ENCODE measurements around the gene CFP.
"Not testable (repeated sequence)": the region's sequence is repeated elsewhere in the genome, so short reads cannot be mapped to it uniquely, and the experiment has no call there.

CFP gene

DNA sequence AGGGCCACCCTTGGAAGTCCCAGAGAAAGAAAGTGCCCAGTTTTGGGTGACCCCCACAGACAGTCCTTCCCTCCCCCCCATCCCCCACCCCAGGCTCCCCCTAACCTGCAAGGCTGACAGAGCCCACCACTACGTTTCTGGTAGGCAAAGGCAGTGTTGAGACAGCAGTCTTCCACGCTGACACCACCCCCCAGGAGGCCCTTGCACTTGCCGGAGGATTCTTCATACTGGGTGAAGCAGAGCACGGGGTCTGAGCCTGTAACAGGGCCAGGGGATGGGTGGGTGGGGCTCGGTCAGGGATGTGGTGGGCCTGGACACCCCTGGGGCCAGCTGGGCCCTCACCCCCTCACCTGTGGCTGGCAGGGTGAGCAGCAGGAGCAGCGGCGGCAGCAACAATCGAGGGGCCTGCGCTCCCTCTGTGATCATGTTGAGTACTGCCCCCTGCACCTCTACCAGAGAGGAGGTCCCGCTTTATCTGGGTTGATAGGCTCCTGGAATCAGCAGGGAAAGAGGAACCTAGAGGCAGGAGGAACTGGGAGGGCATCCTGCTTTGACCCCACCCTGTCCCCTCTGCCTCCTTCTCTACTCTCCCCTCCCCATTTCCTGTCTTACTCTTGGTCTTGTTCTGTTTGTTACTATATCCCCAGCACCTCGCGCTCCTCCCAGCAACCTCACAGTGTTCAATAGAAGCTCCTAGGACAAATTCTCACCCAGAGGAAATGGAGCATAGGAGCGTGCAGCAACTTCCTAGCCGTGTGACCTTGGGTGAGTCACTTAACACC lies at the start of gene CFP:
TSS of gene CFP (minus strand) at position 512 of the 782 bp plus-strand sequence. CDS start at position 426, 86 bp downstream.
- no peak for DNase-seq (ENCODE audit: low read depth, low spot score)

DNA sequence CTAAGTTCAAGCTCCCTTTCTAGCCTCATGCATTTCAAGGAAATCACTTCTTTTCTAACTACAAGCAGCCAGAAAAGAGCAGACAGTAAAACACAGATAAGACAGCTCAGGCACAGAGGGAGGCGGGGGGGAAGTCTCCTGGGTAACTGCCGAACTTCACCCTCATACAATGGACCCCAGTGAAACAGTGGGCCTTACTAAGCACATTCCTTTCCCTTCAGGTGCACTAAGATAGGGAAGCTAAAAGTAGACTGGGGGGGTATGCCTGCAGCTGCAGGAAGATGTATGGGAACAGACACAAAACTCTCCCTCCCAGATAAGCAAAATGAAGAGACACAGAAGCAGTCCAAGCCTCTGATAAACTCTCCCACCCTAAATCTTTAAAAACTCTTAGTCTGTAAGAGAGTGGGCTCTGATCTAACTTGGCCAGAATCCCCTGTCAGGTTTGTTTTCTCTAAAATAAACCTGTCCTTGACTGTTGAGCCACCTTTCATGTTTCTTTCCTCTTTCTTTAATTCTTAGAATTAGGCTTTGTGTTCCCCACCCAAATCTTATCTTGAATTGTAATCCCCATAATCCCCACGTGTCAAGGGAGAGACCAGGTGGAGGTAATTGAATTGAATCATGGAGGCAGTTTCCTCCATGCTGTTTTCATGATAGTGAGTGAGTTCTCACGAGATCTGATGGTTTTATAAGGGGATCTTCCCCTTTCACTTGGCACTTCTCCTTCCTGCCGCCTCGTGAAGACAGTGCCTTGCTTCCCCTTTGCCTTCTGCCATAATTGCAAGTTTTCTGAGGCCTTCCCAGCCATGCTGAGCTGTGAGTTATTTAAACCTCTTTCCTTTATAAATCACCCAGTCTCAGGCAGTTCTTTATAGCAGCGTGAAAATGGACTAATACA lies 46.5 kb upstream of the CFP start:
- DNase-seq (ENCODE audit: low read depth, low spot score): not testable (repeated sequence)

DNA sequence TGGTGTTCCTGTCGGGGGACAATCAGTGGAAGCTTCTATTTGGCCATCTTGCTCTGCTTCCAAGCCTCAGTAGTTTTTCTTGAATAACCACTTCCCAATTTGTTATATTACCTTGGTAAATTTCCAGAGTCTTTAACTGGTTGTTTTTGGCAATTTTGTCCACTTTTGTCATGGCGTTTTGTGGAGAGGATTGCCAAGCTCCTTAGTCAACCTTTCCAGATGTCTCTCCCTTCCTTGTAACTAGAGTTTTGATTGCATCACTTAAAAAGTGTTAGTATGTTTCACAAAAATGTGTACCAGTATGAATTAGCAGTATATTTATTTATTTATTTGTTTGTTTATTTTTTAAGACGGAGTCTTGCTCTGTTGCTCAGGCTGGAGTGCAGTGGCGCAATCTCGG lies 45.0 kb upstream of the CFP start:
- no peak for DNase-seq (ENCODE audit: low read depth, low spot score)

DNA sequence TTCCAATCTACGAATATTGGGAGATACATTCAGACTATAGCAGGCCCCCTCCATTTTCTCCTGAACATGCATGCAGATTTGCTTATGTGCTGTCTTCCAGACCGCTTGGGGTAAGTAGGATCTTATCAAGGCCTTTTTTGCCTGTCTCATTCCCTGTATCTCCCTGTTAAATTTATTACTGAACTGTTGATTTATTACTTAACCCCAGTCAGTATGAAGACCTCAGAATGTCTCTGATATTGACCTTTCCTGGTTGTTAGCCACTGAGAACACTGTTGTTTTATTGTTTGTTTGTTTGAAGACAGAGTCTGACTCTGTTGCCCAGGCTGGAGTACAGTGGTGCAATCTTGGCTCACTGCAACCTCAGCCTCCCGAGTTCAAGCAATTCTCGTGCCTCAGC lies 36.1 kb upstream of the CFP start:
- not testable (repeated sequence) for DNase-seq (ENCODE audit: low read depth, low spot score)

DNA sequence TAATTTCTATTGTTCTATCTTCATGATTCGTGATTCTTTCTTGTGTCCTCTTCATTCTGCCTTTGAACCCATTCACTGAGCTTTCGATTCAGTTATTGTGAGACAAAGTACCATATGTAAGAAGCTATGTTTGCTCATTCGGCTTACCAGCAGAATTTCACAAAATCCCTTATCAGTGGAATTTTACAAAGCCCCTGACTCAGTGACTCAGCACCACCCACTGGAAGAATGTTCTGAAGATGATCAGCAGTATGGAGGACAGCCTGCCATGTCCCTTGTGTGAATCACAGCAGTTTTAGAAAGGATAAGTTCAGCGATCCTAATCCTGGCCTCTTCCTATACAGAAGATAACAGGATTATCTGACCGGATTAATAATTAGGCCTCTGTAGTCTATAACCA lies 35.0 kb upstream of the CFP start:
- no peak for DNase-seq (ENCODE audit: low read depth, low spot score)

DNA sequence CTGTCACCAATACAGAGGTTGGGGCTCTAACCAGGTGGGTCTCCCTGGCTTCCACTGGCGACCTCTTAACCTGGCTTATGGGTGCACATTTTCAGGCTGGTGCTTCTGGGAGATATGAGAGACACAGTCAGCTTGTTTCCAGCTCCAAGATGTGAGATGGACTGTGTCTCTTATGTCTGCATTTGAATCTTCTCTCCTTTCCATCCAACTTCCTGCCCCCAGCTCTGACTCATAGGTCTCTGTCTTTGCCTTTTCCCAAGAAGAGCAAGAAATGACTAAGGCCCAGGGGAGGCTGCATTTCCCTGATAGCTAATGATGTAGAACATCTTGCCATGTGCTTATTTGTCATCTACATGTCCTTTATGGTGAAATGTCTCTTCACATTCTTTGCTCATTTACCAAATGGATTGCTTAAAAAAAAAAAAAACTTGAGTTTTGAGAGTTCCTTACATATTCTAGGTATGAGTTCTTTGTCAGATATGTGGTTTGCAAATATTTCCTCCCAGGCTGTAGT lies 32.5 kb upstream of the CFP start:
- DNase-seq (ENCODE audit: low read depth, low spot score): no peak

- DNase-seq (ENCODE audit: low read depth, low spot score): no peak
Measured at GRCh38 chrX:47661539-47661938, 31.8 kb upstream of the CFP start.

GRCh38 chrX:47659421-47659726 lies 29.6 kb upstream of the CFP start:
- no peak for DNase-seq (ENCODE audit: low read depth, low spot score)

- DNase-seq (ENCODE audit: low read depth, low spot score): peak; percentile 75
Measured at GRCh38 chrX:47658684-47659420, 29.1 kb upstream of the CFP start, which contains the start of gene UXT. Gene UXT (minus strand): TSS chrX:47659180. CDS start chrX:47658927, 253 bp downstream.

DNA sequence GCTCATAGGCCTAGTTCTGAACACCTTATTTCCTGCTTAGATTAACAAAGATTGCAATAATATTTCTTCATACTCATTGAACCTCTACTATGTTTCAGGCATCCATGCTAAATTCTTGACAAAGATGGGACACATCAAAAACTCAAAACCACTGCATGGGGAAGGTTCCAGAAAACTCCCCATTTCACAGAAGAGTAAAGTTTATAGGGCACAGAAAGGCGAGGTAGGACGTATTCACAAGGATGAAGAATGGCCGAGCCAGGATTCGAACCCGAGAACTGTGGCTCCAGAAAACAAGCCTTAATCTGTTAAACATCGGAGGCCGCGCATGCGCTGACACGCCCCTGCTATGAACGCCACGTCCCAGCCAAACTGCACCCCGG lies 28.6 kb upstream of the CFP start:
- no peak for DNase-seq (ENCODE audit: low read depth, low spot score)

- no peak for DNase-seq (ENCODE audit: low read depth, low spot score)
Measured at GRCh38 chrX:47651043-47651905, 21.5 kb upstream of the CFP start.

GRCh38 chrX:47650164-47651042 lies 20.7 kb upstream of the CFP start, which contains the start of gene ELK1:
Gene ELK1 (minus strand): TSS chrX:47650563. CDS start chrX:47641441, 9,122 bp downstream.
- peak; percentile 86 for DNase-seq (ENCODE audit: low read depth, low spot score)

DNA sequence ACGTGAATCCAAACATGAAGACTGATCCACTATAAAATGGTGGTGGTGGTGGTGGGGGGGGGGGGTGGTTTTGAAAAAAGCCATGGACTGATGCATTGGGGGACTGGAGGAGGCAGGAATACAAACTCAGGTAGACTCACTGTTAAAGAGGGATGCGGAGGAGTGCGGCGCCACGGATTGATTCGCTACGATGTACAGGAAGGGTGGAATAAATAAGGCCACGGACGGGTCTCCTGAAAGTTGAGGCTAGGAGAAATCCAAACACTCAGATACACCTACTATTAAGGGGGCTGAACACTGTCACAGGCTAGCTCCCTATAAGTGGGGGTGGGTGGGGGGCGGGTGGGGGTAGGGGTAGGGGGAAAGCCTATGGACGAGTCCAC lies 20.0 kb upstream of the CFP start:
- no peak for DNase-seq (ENCODE audit: low read depth, low spot score)

DNA sequence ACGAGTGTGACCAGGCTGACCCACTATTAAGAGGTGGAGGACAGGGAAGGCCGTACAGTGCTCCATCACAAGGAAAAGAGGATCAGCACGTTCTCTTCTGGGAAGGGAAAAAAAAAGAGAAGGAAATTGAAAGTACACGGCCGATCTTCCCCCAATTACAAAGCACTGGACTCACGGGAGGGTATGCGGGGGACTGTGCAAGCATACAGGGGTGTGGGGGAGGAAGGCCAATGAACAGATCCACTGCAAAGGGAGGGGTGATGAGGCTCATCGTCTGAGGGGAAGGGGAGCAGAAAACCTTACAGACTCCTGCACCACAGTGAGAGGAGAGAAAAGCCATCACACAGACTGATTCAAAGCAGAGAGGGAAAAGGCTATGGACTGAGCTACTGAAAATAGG lies 19.5 kb upstream of the CFP start:
- no peak for DNase-seq (ENCODE audit: low read depth, low spot score)

DNA sequence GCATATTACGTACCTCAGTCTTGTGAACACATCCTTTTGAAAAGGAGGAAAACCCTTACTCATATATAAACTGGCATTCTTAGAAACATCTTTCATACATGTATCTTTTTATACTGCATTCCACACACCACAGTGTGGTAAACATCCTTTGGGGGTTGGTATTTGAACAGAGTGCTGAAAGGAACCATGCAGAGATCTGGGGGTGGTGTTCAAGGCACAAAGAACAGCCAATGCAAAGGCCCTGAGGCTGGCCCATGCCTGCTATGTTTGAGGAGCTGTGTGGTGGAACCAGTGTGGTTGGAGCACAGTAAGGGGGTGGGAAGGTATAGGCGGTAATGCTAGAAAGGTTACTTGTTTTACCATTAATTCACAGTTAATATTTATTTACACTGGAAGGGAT lies 18.6 kb upstream of the CFP start:
- DNase-seq (ENCODE audit: low read depth, low spot score): no peak

DNA sequence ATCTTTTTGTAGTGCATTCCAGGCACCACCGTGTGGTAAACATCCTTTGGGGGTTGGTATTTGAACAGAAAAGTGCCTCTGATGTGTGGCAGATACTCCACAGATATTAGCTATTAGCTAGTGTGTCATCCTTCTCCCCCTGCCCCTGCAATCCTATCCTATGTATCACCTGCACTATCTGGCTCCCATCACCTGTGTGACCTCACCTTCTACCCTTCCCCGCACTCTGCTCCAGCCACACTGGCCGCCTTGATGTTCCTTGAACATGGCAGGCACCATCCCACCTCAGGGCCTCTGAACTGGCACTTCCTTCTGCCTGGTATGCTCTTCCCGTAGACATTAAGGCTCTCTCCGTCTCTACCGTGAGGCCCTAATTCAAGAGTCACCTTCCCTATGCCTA lies 16.9 kb upstream of the CFP start:
- no peak for DNase-seq (ENCODE audit: low read depth, low spot score)

DNA sequence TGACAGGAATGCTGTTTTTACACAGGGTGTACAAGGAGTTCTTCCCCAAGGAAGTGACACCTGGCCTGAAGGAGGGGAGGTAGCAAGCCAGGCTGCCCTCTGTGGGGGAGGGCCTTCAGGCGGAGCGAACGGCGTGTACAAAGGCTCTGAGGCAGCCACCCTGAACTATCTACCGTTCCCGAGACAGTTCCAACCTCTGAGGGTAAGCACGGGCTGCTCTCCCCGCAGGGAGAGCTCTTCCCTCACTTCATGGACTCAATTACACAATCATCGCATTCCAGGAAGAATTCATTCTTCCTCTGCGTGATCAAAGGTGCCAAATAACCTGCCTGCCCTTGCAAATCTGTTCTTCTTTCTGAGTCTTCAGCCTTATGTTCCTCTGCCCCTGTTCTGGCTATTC lies 15.8 kb upstream of the CFP start:
- no peak for DNase-seq (ENCODE audit: low read depth, low spot score)

DNA sequence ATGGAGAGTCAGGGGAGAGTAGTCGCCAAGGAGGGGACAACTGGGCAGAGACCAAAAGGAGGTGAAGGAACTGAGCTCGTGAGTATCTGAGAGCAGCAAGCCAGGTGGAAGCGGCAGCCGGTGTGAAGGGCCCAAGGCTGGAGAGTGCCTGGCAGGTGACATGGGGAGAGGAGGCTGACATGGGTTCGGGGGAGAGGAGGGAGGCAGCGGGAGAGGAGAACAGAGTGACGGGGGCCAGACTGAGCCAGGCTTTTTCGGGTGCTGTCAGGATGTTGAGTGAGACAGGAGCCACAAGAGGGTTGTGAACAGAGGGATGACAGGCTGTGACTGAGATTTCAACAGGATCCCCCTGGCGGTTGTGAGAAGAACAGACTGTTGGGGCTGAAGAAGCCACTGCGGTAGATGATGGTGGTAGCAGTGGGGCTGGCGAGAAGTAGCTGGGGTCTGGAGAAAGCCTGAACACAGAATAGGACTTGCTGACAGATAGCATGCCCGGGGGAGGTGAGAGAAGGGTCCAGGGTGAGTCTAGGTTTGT lies 14.9 kb upstream of the CFP start:
- no peak for DNase-seq (ENCODE audit: low read depth, low spot score)

DNA sequence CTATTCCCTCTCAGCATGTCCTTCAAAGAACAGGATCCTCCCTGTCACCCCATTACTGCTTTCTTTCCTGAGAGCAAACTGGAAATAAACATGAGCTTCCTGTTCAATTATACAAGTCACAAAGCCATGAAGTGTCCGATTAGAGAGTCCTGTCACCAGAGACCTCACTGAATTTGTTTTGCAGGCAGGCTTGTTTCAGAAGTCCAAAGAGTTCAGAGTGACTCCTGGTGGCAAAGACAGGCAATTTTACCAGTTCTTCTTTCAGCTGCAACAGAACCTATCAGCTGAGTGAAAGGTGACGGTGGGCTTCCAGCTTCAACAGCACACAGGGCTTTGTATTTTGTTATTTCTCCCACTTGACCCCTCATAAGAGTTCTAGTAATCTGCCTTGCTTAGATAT lies 14.2 kb upstream of the CFP start:
- DNase-seq (ENCODE audit: low read depth, low spot score): no peak

- DNase-seq (ENCODE audit: low read depth, low spot score): no peak
Measured at GRCh38 chrX:47638816-47639215, 9.1 kb upstream of the CFP start.

Measured in iPS DF 19.7 (cell line).